K562 (cell line): ENCODE data around the gene KIAA0513. TPM values are rescaled to one million over a fixed set of nuclear protein-coding genes. Genes with fewer than 3 reads are reported as not detected.
A peak's percentile ranks its signal among the peaks of the same experiment; 100 is the strongest.

Experiments
- CEBPG ChIP-seq, 3 experiments: fragments of 200-800 bp in 1 of 3; sonication (Bioruptor generic) in 1 of 3; sonication (generic) in 1 of 3; formaldehyde crosslinking in 1 of 3; IDR thresholded peaks in 2 of 3; conservative IDR thresholded peaks in 1 of 3; 2 replicates each; pipeline versions ENCODE4 v1.6.1 to v1.8.0; 2016 to 2022; ENCODE audit warnings: missing compliant biosample characterization in 2 of 3, missing genetic modification characterization in 2 of 3, mild to moderate bottlenecking in 1 of 3, missing genetic modification reagents in 1 of 3
- FOXA3 ChIP-seq, 2 experiments: fragments of 450-650 bp in 1 of 2; sonication (generic) in 1 of 2; formaldehyde crosslinking; IDR thresholded peaks in 1 of 2; conservative IDR thresholded peaks in 1 of 2; 2 replicates each; pipeline versions ENCODE4 v1.4.0 to v1.8.0; 2020 to 2022; ENCODE audit warnings: mild to moderate bottlenecking in 2 of 2, missing genetic modification reagents in 1 of 2
- PML ChIP-seq: IDR thresholded peaks from 2 replicates; pipeline ENCODE4 v1.6.1; 2012; ENCODE audit warnings: low read length, inconsistent platforms
- TEAD1 ChIP-seq, 2 experiments: fragments of 450-650 bp in 1 of 2; sonication (generic) in 1 of 2; formaldehyde crosslinking; IDR thresholded peaks; 2 replicates each; pipeline versions ENCODE4 v1.4.0 to v1.8.0; 2020 to 2022; ENCODE audit warnings: mild to moderate bottlenecking in 2 of 2, missing genetic modification reagents in 1 of 2
- ZBTB8A ChIP-seq: fragments of 450-650 bp; IDR thresholded peaks from 2 replicates; pipeline ENCODE4 v1.6.1; 2018; ENCODE audit warnings: mild to moderate bottlenecking, moderate library complexity; ENCODE audit not compliant: partially characterized antibody
- ZNF408 ChIP-seq: fragments of 250-450 bp; sonication (Bioruptor Pico); IDR thresholded peaks from 2 replicates; pipeline ENCODE4 v1.4.0; 2020; ENCODE audit warnings: low read depth, mild to moderate bottlenecking, moderate library complexity
- ZNF507 ChIP-seq: conservative IDR thresholded peaks from 2 replicates; pipeline ENCODE4 v1.6.1; 2017; ENCODE audit warnings: missing genetic modification characterization, missing compliant biosample characterization
- polyA plus RNA-seq, 8 experiments: library from polyadenylated mRNA; depleted of rRNA in 4 of 8; stranded (reverse) in 5 of 8; unstranded in 3 of 8; fragments of >200 nt; fragmentation: Nextera tagmentation in 2 of 8; fragmentation: Illumina TruSeq in 1 of 8; extraction: Ambion mirVana in 2 of 8; extraction: Trizol in 1 of 8; gene quantifications; 2 replicates each; pipeline versions ENCODE4 v1.2.1 to v1.2.3, GENCODE V29; 2011 to 2014; ENCODE audit warnings: inconsistent platforms in 1 of 8, missing spikeins in 1 of 8
- total RNA-seq, 7 experiments: library from RNA; depleted of rRNA in 6 of 7; stranded (reverse); fragments of >200 nt in 6 of 7; fragmentation: Illumina TruSeq in 2 of 7; extraction: Trizol in 2 of 7; gene quantifications; 2 replicates each; pipeline versions ENCODE4 v1.2.1 to v1.2.3, GENCODE V29; 2011 to 2021; ENCODE audit warnings: low replicate concordance in 1 of 7
- TF ChIP-seq, protein P1 (sequence below), 3 experiments: fragments of 200-800 bp in 1 of 3; sonication (Bioruptor generic) in 1 of 3; sonication (generic) in 1 of 3; formaldehyde crosslinking in 1 of 3; IDR thresholded peaks; 2 replicates each; pipeline versions ENCODE4 v1.6.1 to v1.8.0; 2016 to 2022; ENCODE audit warnings: mild to moderate bottlenecking in 2 of 3, missing compliant biosample characterization in 2 of 3, missing genetic modification characterization in 2 of 3, missing genetic modification reagents in 1 of 3
- TF ChIP-seq, protein P2 (sequence below): fragments of 200-600 bp; sonication (generic); IDR thresholded peaks from one replicate; pipeline ENCODE4 v1.6.1; 2012; ENCODE audit warnings: mild to moderate bottlenecking, low read depth, low read length, inconsistent platforms

KIAA0513 gene
- total and polyA plus RNA-seq, 9 of the 15 experiments (the other 6 are each of a cell fraction or from before 2014, with no cell fraction given), result 0.18 to 13.7 (median 10.2) TPM

DNA sequence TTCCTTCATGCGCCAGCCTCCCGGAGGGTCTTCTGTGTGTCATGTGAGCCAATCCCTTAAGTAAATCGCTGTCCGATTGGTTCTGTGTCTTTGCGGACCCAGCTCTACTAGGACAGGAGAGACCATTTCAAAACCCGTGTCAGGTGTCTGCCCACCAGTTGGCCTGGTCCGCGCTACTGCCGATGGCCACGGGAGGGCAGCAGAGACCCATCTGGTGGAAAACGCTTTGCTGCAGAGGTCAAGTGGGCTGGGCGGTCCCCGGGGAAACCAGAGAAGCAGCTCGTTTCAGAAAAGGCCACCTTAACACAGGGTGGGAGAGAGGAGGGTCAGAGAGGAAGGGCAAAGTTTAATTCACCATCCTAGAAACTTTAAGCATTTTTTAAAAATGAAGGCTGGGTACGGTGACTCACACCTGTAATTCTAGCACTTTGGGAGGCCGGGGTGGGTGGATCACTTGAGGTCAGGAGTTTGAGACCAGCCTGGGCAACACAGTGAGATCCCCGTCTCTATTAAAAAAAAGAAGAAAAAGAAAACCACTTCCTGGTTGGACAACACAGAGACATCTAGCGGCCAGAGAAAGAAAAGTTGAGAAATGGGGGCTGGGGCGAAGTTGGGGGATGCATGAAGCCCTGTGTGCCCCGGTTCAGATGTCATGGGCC lies 87.4 kb downstream of the KIAA0513 start (continued):
- TF ChIP-seq, protein P1, sequence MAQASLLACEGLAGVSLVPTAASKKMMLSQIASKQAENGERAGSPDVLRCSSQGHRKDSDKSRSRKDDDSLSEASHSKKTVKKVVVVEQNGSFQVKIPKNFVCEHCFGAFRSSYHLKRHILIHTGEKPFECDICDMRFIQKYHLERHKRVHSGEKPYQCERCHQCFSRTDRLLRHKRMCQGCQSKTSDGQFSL (CRISPR knock-in tag; IDR thresholded peaks at IDR 0.05), result no peak
- TF ChIP-seq, protein P1 (tag; IDR thresholded peaks at IDR 0.05), result no peak
- 0 out of 4 replicates have a peak, but pooled peaks of 1 of the 2 experiments have one; percentile 60 for TF ChIP-seq FOXA3 (CRISPR knock-in tag; conservative IDR thresholded peaks at IDR 0.05 in 1 of 2, IDR thresholded peaks at IDR 0.05 in 1 of 2)
- TF ChIP-seq ZBTB8A, result no peak
- TF ChIP-seq, protein P2, sequence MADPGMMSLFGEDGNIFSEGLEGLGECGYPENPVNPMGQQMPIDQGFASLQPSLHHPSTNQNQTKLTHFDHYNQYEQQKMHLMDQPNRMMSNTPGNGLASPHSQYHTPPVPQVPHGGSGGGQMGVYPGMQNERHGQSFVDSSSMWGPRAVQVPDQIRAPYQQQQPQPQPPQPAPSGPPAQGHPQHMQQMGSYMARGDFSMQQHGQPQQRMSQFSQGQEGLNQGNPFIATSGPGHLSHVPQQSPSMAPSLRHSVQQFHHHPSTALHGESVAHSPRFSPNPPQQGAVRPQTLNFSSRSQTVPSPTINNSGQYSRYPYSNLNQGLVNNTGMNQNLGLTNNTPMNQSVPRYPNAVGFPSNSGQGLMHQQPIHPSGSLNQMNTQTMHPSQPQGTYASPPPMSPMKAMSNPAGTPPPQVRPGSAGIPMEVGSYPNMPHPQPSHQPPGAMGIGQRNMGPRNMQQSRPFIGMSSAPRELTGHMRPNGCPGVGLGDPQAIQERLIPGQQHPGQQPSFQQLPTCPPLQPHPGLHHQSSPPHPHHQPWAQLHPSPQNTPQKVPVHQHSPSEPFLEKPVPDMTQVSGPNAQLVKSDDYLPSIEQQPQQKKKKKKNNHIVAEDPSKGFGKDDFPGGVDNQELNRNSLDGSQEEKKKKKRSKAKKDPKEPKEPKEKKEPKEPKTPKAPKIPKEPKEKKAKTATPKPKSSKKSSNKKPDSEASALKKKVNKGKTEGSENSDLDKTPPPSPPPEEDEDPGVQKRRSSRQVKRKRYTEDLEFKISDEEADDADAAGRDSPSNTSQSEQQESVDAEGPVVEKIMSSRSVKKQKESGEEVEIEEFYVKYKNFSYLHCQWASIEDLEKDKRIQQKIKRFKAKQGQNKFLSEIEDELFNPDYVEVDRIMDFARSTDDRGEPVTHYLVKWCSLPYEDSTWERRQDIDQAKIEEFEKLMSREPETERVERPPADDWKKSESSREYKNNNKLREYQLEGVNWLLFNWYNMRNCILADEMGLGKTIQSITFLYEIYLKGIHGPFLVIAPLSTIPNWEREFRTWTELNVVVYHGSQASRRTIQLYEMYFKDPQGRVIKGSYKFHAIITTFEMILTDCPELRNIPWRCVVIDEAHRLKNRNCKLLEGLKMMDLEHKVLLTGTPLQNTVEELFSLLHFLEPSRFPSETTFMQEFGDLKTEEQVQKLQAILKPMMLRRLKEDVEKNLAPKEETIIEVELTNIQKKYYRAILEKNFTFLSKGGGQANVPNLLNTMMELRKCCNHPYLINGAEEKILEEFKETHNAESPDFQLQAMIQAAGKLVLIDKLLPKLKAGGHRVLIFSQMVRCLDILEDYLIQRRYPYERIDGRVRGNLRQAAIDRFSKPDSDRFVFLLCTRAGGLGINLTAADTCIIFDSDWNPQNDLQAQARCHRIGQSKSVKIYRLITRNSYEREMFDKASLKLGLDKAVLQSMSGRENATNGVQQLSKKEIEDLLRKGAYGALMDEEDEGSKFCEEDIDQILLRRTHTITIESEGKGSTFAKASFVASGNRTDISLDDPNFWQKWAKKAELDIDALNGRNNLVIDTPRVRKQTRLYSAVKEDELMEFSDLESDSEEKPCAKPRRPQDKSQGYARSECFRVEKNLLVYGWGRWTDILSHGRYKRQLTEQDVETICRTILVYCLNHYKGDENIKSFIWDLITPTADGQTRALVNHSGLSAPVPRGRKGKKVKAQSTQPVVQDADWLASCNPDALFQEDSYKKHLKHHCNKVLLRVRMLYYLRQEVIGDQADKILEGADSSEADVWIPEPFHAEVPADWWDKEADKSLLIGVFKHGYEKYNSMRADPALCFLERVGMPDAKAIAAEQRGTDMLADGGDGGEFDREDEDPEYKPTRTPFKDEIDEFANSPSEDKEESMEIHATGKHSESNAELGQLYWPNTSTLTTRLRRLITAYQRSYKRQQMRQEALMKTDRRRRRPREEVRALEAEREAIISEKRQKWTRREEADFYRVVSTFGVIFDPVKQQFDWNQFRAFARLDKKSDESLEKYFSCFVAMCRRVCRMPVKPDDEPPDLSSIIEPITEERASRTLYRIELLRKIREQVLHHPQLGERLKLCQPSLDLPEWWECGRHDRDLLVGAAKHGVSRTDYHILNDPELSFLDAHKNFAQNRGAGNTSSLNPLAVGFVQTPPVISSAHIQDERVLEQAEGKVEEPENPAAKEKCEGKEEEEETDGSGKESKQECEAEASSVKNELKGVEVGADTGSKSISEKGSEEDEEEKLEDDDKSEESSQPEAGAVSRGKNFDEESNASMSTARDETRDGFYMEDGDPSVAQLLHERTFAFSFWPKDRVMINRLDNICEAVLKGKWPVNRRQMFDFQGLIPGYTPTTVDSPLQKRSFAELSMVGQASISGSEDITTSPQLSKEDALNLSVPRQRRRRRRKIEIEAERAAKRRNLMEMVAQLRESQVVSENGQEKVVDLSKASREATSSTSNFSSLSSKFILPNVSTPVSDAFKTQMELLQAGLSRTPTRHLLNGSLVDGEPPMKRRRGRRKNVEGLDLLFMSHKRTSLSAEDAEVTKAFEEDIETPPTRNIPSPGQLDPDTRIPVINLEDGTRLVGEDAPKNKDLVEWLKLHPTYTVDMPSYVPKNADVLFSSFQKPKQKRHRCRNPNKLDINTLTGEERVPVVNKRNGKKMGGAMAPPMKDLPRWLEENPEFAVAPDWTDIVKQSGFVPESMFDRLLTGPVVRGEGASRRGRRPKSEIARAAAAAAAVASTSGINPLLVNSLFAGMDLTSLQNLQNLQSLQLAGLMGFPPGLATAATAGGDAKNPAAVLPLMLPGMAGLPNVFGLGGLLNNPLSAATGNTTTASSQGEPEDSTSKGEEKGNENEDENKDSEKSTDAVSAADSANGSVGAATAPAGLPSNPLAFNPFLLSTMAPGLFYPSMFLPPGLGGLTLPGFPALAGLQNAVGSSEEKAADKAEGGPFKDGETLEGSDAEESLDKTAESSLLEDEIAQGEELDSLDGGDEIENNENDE, result no peak
- no peak for TF ChIP-seq CEBPG (CRISPR knock-in tag; IDR thresholded peaks at IDR 0.05)
- no peak for TF ChIP-seq CEBPG (tag; conservative IDR thresholded peaks at IDR 0.05 in 1 of 2, IDR thresholded peaks at IDR 0.05 in 1 of 2)
- 0 out of 4 replicates have a peak, but pooled peaks of 1 of the 2 experiments have one; percentile 70 for TF ChIP-seq TEAD1 (CRISPR knock-in tag; IDR thresholded peaks at IDR 0.05)
- no peak for TF ChIP-seq ZNF507 (tag)
- no peak for TF ChIP-seq PML
- no peak for TF ChIP-seq ZNF408 (CRISPR knock-in tag)
